OCI-LY3 (cell line): ENCODE measurements around the gene PAIP2.

Experiments
- CTCF ChIP-seq: fragments of 200-600, 300-600 bp; sonication (generic); IDR thresholded peaks from 2 replicates; pipeline ENCODE4 v1.5.1; 2014; ENCODE audit warnings: antibody characterized with exemption, low read length, low read depth
- EZH2phosphoT487 ChIP-seq: fragments of 200-600 bp; shearing (Covaris generic); IDR thresholded peaks from 2 replicates; pipeline ENCODE4 v1.6.1; 2018; ENCODE audit warnings: antibody characterized with exemption, mixed run types, low read depth

GRCh38 chr5:139381837-139382761 lies 40.4 kb downstream of the PAIP2 start:
- TF ChIP-seq CTCF (no peak), EZH2phosphoT487 (no peak)
